ENCODE measurements around the gene ZNF761. TPM values are rescaled to one million over a fixed set of nuclear protein-coding genes. Genes with fewer than 3 reads are reported as not detected.
"Not testable (repeated sequence)": the region's sequence is repeated elsewhere in the genome, so short reads cannot be mapped to it uniquely, and the experiment has no call there.

Gene ZNF761
- total RNA-seq, 1 donor from 2014 or later = 9.8 TPM

DNA sequence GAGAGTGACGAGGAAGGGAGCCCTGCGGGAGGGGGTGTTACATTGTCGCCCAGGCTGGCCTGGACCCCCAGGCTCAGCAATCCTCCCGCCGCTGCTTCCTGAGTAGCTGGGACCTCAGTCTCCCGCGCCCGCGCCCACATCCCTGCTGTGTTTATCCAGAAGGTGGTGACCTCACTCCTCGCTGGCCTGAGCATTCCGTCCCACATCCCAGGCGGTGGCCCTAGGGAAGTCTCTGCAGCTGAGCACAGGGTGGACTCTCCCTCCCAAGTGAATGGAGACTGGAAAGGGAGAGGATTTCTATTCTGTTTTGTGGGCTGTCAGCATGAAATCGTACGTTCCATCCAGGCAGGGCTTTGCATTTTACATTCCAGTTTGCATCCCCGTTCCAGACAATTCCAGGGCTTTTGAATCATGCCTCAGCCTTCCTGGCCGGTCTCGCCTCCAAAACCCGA is 37.2 kb upstream of the ZNF761 start:
- Mint-ChIP-seq H3K4me1 (ENCODE audit: low read depth, unreplicated experiment) (peaks cover 12% of the 10 kb centered on the region), H3K9me3 (ENCODE audit: unreplicated experiment) (peaks cover 11% of the 10 kb centered on the region), H3K4me3 (ENCODE audit: unreplicated experiment) (peak overlapping the region; percentile 96), H3K27me3 (ENCODE audit: unreplicated experiment) (peaks cover 5% of the 10 kb centered on the region), H3K36me3 (ENCODE audit: unreplicated experiment) (peaks cover 3% of the 10 kb centered on the region), H3K27ac (ENCODE audit: unreplicated experiment) (peak overlapping the region; percentile 97)
- peak; percentile 80 for DNase-seq
- TF ChIP-seq, protein P1, sequence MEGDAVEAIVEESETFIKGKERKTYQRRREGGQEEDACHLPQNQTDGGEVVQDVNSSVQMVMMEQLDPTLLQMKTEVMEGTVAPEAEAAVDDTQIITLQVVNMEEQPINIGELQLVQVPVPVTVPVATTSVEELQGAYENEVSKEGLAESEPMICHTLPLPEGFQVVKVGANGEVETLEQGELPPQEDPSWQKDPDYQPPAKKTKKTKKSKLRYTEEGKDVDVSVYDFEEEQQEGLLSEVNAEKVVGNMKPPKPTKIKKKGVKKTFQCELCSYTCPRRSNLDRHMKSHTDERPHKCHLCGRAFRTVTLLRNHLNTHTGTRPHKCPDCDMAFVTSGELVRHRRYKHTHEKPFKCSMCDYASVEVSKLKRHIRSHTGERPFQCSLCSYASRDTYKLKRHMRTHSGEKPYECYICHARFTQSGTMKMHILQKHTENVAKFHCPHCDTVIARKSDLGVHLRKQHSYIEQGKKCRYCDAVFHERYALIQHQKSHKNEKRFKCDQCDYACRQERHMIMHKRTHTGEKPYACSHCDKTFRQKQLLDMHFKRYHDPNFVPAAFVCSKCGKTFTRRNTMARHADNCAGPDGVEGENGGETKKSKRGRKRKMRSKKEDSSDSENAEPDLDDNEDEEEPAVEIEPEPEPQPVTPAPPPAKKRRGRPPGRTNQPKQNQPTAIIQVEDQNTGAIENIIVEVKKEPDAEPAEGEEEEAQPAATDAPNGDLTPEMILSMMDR (IDR thresholded peaks at IDR 0.05; ENCODE audit: partially characterized antibody, unreplicated experiment) = no peak

DNA sequence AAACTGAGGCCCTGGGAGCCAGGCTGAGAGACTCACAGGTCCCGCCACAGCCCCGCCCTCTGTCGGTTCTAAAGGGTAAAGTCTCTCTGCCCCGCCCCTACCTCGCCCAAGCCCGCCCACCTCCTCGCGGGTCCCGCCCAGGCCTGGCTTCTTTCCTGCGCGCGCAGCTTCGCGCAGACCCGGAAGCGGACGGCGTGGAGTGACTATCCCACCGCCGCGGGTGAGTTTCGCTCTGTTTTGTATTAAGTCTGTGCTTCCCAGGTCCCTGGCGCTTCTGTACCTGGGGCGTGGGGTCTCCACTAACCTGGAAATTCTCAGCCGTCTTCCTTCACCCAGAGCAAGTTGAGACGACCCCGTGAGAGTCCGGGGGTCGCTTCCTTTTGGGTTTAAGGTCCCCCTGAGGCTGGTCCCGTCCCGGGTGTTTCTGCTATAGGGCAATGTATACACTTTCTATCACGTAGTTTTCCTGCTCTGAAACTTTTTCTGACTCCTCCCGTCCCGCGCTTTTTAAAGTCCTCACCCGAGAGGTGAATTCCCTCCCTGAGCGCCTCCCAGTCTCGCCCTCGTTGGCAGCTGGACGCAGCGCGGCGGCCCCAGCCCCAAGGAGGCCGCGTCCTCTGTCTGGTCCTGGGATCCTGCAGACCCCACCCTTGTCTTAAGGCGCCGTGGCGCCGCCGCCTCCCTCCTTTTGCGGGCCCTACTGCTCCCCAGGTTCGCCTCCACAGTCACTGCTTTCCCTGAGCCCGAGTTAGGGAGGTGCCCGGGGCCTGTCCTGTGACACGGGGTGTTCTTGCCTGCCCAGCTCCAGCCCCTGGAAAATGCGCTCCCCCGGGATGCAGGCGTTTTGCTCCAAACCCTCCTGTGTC is 36.6 kb upstream of the ZNF761 start, which contains the start of gene ZNF765:
ZNF765 (plus strand) TSS at position 176 of the 866 bp plus-strand sequence. CDS start 2,867 bp downstream, outside the sequence.
- peaks cover 11% of the 10 kb centered on the region for H3K9me3 Mint-ChIP-seq (ENCODE audit: unreplicated experiment)
- DNase-seq = peak; percentile 97
- TF ChIP-seq, protein P1 (IDR thresholded peaks at IDR 0.05; ENCODE audit: partially characterized antibody, unreplicated experiment) = peak; percentile 82
- peaks cover 5% of the 10 kb centered on the region for H3K27me3 Mint-ChIP-seq (ENCODE audit: unreplicated experiment)
- peak within 1 kb of the TSS; percentile 97 for H3K27ac Mint-ChIP-seq (ENCODE audit: unreplicated experiment)
- H3K4me3 Mint-ChIP-seq (ENCODE audit: unreplicated experiment) = peak within 1 kb of the TSS; percentile 96
- peaks cover 12% of the 10 kb centered on the region for H3K4me1 Mint-ChIP-seq (ENCODE audit: low read depth, unreplicated experiment)
- H3K36me3 Mint-ChIP-seq (ENCODE audit: unreplicated experiment) = no peaks in the 10 kb centered on the region

DNA sequence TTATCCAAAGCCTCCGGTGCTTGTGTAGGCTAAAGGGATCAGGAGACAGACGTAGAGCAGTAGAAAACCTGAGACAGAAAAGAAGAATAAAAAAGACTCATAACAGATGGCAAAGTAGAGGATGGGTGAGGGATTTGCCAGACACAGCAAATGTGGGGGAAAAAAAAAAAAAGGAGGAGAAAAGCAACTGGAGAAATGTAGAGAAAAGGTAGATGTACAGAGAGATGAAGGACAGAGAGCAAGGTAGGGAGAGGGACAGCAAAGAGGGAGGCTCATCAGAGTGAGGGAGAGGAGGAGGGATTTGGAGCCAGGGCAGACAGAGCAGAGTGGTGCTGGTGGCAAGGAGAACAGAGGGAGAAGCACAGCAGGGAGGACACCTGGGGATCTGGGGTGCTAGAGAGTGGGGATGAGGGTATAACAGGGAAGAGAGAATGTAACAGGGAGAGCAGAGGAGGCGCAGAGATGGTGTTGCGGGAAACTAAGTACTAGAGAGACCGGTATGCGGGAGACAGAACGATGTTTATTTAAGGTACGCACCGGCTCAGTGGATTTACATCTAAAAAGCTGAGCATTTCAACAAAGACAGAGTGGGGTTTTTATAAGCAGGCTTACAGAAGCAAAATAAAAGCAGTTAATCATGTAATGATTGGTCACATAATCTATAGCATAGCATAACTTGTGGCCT is 35.8 kb upstream of the ZNF761 start:
- Mint-ChIP-seq H3K9me3 (ENCODE audit: unreplicated experiment) (peaks cover 11% of the 10 kb centered on the region), H3K4me1 (ENCODE audit: low read depth, unreplicated experiment) (peaks cover 12% of the 10 kb centered on the region), H3K27ac (ENCODE audit: unreplicated experiment) (peak overlapping the region; percentile 92), H3K4me3 (ENCODE audit: unreplicated experiment) (peak overlapping the region; percentile 96)
- not testable (repeated sequence) for H3K36me3 Mint-ChIP-seq (ENCODE audit: unreplicated experiment); H3K27me3 Mint-ChIP-seq (ENCODE audit: unreplicated experiment); DNase-seq

DNA sequence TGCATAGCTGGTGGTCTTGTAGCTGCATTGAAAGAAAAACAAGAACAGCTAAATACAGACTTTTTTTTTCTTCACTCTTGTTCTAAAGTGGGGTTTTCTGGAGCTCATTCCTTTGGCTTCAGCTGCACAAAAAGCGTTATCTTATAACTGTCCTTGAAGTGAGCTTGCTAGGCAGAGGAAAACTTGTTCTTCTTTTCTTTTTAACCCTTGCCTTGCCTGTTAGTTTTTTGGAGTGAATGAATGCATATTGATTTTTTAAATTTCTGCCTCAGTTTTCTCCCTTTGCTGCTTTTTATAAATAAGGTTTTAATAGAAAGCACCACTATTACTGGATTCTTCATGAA is 35.3 kb upstream of the ZNF761 start:
- Mint-ChIP-seq H3K27ac (ENCODE audit: unreplicated experiment) (no peak overlapping the region), H3K36me3 (ENCODE audit: unreplicated experiment) (peaks cover 1% of the 10 kb centered on the region)

DNA sequence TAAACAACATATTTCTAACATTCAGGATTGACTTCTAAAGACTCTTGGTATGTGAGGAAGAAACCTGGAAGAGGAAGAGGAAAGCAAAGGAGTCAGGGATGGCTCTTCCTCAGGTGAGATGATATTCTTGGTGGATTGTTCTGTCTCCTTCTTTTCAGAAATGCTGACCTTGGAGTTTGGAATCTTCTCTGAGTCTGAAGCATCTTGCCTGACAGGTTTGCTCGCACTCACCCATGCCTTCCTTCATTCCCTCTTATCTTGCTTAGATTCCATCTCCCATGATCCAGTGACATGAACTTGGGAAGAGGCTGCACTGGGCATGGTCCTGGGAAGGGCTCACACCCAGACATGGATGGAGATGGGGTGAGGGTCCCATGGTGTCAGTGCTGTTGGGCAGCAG is 33.9 kb upstream of the ZNF761 start:
- peaks cover 12% of the 10 kb centered on the region for H3K4me1 Mint-ChIP-seq (ENCODE audit: low read depth, unreplicated experiment)
- H3K27me3 Mint-ChIP-seq (ENCODE audit: unreplicated experiment); H3K27ac Mint-ChIP-seq (ENCODE audit: unreplicated experiment); H3K36me3 Mint-ChIP-seq (ENCODE audit: unreplicated experiment); H3K4me3 Mint-ChIP-seq (ENCODE audit: unreplicated experiment); H3K9me3 Mint-ChIP-seq (ENCODE audit: unreplicated experiment); DNase-seq: not testable (repeated sequence)

More for the DNA sequence above, 35.3 kb upstream of the ZNF761 start:
- no peak for DNase-seq
- H3K4me3 Mint-ChIP-seq (ENCODE audit: unreplicated experiment) = peak overlapping the region; percentile 96
- TF ChIP-seq, protein P1 (IDR thresholded peaks at IDR 0.05; ENCODE audit: partially characterized antibody, unreplicated experiment) = no peak
- peaks cover 11% of the 10 kb centered on the region for H3K9me3 Mint-ChIP-seq (ENCODE audit: unreplicated experiment)
- H3K4me1 Mint-ChIP-seq (ENCODE audit: low read depth, unreplicated experiment) = peaks cover 12% of the 10 kb centered on the region
- H3K27me3 Mint-ChIP-seq (ENCODE audit: unreplicated experiment) = peaks cover 5% of the 10 kb centered on the region

Measured in glutamatergic neuron (in vitro differentiated cells).